Tibial nerve (tissue), 4 donors: ENCODE measurements around the gene CCDC88C. TPM values are rescaled to one million over a fixed set of nuclear protein-coding genes. Genes with fewer than 3 reads are reported as not detected.

ENCODE experiments used
- DNase-seq, 2 donors: peaks; one replicate each; pipeline ENCODE4 v3.0.0-alpha.2; 2019; ENCODE audit warnings: low spot score in 2 of 2
- H3K27ac ChIP-seq, 4 donors: fragments of 200-600 bp; sonication (generic) in 3 of 4; one replicate each; pipeline ENCODE4 v1.5.1; 2017 to 2019; ENCODE audit warnings: mild to moderate bottlenecking in 1 of 4
- H3K27me3 ChIP-seq, 2 donors: fragments of 200-600 bp; sonication (generic) in 1 of 2; one replicate each; pipeline versions ENCODE4 v1.5.1 to v1.6.0; 2017 to 2019
- H3K36me3 ChIP-seq, 3 donors: fragments of 200-600 bp; sonication (generic); one replicate each; pipeline ENCODE4 v1.5.1; 2018 to 2019
- H3K4me1 ChIP-seq, 4 donors: fragments of 200-600 bp; sonication (generic) in 3 of 4; one replicate each; pipeline ENCODE4 v1.5.1; 2017 to 2019
- H3K4me3 ChIP-seq, 4 donors: fragments of 200-600 bp; sonication (generic) in 3 of 4; one replicate each; pipeline ENCODE4 v1.5.1; 2017 to 2019; ENCODE audit warnings: mild to moderate bottlenecking in 1 of 4, moderate library complexity in 1 of 4
- H3K9me3 ChIP-seq, 4 donors: fragments of 200-600 bp; sonication (generic) in 3 of 4; one replicate each; pipeline ENCODE4 v1.5.1; 2017 to 2019
- EP300 ChIP-seq, 2 donors: sonication (generic); formaldehyde crosslinking; IDR thresholded peaks; one replicate each; pipeline ENCODE4 v1.6.1; 2017; ENCODE audit warnings: antibody characterized with exemption in 2 of 2, mild to moderate bottlenecking in 1 of 2
- POLR2A ChIP-seq, 2 donors: fragments of 450-650 bp; IDR thresholded peaks; one replicate each; pipeline ENCODE4 v1.6.1; 2017; ENCODE audit warnings: antibody characterized with exemption in 2 of 2, mild to moderate bottlenecking in 2 of 2, moderate library complexity in 2 of 2
- WGBS, 2 donors: methylation state at CpG; one replicate each; pipeline ENCODE4 v1.1.5; 2018; 5-methylcytosine and 5-hydroxymethylcytosine counted together
- total RNA-seq, 4 donors: library from RNA; depleted of rRNA; stranded (reverse); fragments of >200 nt; gene quantifications; one replicate each; pipeline ENCODE4 v1.1.0, GENCODE V29; 2016
- TF ChIP-seq, protein P1 (sequence below), 5 experiments: fragments of 200-600 bp in 3 of 5; fragments of 450-650 bp in 2 of 5; sonication (generic) in 3 of 5; IDR thresholded peaks; one replicate each; pipeline ENCODE4 v1.5.1; 2016 to 2019; ENCODE audit warnings: antibody characterized with exemption in 5 of 5, mild to moderate bottlenecking in 3 of 5, moderate library complexity in 2 of 5

The CCDC88C gene
- total RNA-seq, 4 donors from 2014 or later = 3.6 to 12.6 (median 6.8) TPM

DNA sequence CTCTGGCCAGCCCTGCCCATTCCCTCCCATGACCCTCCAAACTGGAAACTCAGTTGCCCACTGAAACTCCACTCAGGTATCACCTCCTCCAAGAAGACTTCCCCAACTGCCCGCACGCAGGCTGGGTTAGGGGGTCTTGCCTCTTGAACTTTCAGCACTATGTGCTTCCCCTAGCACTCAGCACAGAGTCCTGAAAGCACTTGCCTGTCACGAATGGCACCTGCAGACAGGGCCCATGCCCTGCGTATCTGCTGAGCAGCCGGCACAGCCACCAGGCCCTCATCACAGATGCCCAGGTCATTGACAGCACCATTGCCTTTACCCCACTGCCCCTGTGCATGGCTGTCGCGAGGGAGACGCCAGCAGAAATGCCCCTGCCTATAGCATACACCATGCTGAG lies 11.2 kb downstream of the CCDC88C start:
- TF ChIP-seq, protein P1, sequence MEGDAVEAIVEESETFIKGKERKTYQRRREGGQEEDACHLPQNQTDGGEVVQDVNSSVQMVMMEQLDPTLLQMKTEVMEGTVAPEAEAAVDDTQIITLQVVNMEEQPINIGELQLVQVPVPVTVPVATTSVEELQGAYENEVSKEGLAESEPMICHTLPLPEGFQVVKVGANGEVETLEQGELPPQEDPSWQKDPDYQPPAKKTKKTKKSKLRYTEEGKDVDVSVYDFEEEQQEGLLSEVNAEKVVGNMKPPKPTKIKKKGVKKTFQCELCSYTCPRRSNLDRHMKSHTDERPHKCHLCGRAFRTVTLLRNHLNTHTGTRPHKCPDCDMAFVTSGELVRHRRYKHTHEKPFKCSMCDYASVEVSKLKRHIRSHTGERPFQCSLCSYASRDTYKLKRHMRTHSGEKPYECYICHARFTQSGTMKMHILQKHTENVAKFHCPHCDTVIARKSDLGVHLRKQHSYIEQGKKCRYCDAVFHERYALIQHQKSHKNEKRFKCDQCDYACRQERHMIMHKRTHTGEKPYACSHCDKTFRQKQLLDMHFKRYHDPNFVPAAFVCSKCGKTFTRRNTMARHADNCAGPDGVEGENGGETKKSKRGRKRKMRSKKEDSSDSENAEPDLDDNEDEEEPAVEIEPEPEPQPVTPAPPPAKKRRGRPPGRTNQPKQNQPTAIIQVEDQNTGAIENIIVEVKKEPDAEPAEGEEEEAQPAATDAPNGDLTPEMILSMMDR (IDR thresholded peaks at IDR 0.05) = no peak
- TF ChIP-seq EP300 (IDR thresholded peaks at IDR 0.05) = no peak
- TF ChIP-seq POLR2A (IDR thresholded peaks at IDR 0.05) = no peak
- H3K4me1 ChIP-seq = peaks cover 0 to 9% (median 2%) of the 10 kb centered on the region in 4 donors

DNA sequence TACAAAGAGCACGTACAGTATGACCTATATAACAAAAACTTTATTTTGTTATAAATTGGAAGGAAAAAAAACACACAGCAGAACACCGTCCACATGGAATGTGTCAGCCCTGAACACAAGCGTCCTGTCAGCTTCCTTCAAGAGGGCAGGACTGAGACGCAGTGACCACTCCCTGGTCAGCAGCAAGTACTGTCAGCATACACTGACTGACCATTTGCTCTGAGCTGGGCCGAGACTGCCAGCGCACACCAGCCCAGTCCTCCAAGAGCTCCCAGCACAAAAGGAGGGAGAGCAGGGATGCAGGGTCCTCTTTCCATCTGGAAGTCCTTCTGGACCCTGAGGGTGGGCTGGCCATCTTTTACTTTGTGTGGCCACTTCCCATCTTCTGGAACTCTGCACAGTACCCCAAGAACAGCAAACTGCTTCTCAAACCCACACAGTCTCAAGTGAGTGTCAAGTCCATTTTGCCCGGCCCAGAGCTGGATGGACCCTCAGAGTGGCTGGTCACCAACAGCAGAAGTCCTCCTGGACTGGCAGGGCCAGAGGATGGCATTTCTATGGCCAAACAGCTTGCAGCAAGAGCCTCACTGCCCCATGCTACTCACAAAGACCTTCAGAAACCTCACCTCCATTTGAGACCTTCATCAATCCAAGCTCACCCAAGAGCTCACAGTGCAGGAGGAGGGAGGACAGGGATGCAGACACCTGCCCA lies 11.7 kb downstream of the CCDC88C start:
- H3K4me1 ChIP-seq = peaks cover 0 to 7% (median 2%) of the 10 kb centered on the region in 4 donors
- TF ChIP-seq POLR2A (IDR thresholded peaks at IDR 0.05) = no peak
- TF ChIP-seq, protein P1 (IDR thresholded peaks at IDR 0.05) = no peak
- WGBS, 2 donors = 62% methylated on average over 7 of the region's 7 CpGs
- no peaks in the 10 kb centered on the region for H3K9me3 ChIP-seq
- no peaks in the 10 kb centered on the region for H3K27me3 ChIP-seq
- H3K27ac ChIP-seq = no peak overlapping the region
- H3K4me3 ChIP-seq = no peak overlapping the region
- no peaks in the 10 kb centered on the region for H3K36me3 ChIP-seq
- DNase-seq = no peak

More for the DNA sequence above, 11.2 kb downstream of the CCDC88C start:
- Histone ChIP-seq H3K9me3 (no peaks in the 10 kb centered on the region), H3K27me3 (no peaks in the 10 kb centered on the region), H3K27ac (no peak overlapping the region), H3K4me3 (no peak overlapping the region), H3K36me3 (no peaks in the 10 kb centered on the region)
- DNase-seq = no peak
- 90 to 100% methylated on average over 7 to 8 of the region's 8 CpGs for WGBS, 2 donors

DNA sequence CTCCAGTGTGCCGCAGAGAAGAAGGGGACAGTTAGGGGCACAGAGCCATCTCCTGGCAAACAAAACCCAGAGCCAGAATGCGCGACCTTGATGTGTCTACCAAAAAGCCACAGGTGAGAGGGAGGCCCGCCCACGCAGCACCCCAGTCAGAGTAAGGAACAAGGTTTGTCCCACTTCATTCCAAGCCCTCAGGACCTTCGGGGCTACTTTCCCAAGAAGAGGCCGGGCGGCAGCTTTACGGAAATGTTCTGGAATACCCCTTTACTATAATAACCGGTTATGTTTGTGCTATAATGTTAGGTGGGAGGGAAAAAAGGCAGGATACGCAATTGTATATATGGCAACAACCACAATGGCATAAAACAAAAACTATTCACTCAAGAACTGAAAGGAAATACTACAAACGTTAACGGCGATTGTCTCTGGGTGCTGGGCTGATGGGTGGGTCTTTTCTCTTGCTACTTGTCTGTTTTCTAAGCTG lies 12.3 kb downstream of the CCDC88C start:
- H3K27ac ChIP-seq = peak overlapping the region in 1 of 4 donors; percentile 50
- no peak for TF ChIP-seq EP300 (IDR thresholded peaks at IDR 0.05)
- no peak for TF ChIP-seq POLR2A (IDR thresholded peaks at IDR 0.05)
- TF ChIP-seq, protein P1 (IDR thresholded peaks at IDR 0.05) = no peak

DNA sequence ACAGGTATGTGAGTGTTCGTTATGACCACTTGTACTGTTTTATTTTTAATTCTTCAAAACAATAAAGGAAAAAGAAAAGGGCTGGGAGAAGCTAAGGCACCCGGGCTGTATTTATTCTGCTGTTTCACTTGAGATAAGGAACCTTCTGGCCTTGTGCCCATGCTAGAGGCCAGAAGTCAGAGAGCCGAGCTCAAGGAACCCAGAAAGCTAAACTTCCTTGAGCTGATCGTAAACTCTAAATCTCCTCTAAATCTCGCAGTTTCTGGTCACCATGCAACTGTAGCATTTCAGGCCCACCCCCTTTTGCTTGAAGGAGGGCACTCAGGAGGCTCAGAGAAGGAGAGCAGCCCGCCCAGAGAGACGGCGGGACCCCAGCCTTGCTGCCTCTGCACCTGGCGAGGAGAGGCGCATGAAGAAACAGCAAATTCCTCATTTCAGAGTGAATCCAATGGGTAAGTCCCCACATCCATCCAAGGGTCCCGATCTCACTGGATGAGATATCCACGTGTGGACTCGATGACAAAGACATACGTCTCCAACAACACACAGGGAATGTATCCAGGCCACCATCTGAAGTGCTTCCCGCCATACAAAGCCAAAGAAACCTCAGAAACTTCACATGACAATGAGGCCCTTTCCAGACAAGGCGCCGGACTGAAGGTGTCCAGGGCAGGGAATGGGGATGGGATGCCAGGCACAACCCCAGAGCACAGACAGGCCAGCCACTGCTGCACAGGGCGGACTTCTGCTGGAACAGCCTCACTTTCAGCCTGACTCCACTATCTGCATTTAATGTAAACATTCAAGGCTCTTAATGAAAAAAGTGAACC lies 14.6 kb downstream of the CCDC88C start:
- Histone ChIP-seq H3K27ac (peak overlapping the region in 1 of 4 donors; percentile 5), H3K27me3 (peaks cover 0 to 7% of the 10 kb centered on the region in 2 donors), H3K36me3 (no peaks in the 10 kb centered on the region), H3K4me3 (no peak overlapping the region), H3K9me3 (no peaks in the 10 kb centered on the region), H3K4me1 (peaks cover 0 to 19% (median 3%) of the 10 kb centered on the region in 4 donors)
- WGBS, 2 donors = 70 to 73% methylated on average over 18 of the region's 18 CpGs
- DNase-seq = no peak
- TF ChIP-seq EP300 (IDR thresholded peaks at IDR 0.05) (no peak), POLR2A (IDR thresholded peaks at IDR 0.05) (no peak)
- TF ChIP-seq, protein P1 (IDR thresholded peaks at IDR 0.05) = no peak

More for the DNA sequence above, 12.3 kb downstream of the CCDC88C start:
- no peak overlapping the region for H3K4me3 ChIP-seq
- peaks cover 0 to 11% (median 3%) of the 10 kb centered on the region in 4 donors for H3K4me1 ChIP-seq
- no peaks in the 10 kb centered on the region for H3K36me3 ChIP-seq
- WGBS, 2 donors = 77 to 87% methylated on average over 14 of the region's 14 CpGs
- DNase-seq = no peak
- no peaks in the 10 kb centered on the region for H3K27me3 ChIP-seq
- H3K9me3 ChIP-seq = no peaks in the 10 kb centered on the region
